Adrenal gland (tissue), 19 donors: ENCODE measurements around the gene ENDOV. TPM values are rescaled to one million over a fixed set of nuclear protein-coding genes. Genes with fewer than 3 reads are reported as not detected.

Experiments
- DNase-seq, 7 donors: peaks; one replicate each; pipeline ENCODE4 v3.0.0-alpha.2; 2019 to 2020
- H3K27ac ChIP-seq, 5 donors: fragments of 200-600 bp; sonication (generic) in 4 of 5; 1 replicate in 3 of 5; 2 replicates in 2 of 5; pipeline versions ENCODE4 v1.5.1 to v1.8.0; 2016 to 2020; ENCODE audit warnings: mild to moderate bottlenecking in 1 of 5
- H3K27me3 ChIP-seq: fragments of 200-600 bp; 2 replicates; pipeline ENCODE4 v1.8.0; 2021
- H3K36me3 ChIP-seq, 2 donors: fragments of 200-600 bp; replicated peaks in 1 of 2; 1 replicate in 1 of 2; 2 replicates in 1 of 2; pipeline versions ENCODE4 v1.5.1 to v1.8.0; 2018 to 2022
- H3K4me1 ChIP-seq, 2 donors: fragments of 200-600 bp; replicated peaks in 1 of 2; 1 replicate in 1 of 2; 2 replicates in 1 of 2; pipeline versions ENCODE4 v1.5.1 to v1.8.0; 2018 to 2021
- H3K4me3 ChIP-seq, 4 donors: fragments of 200-600 bp; sonication (generic) in 3 of 4; one replicate each; pipeline ENCODE4 v1.5.1; 2016 to 2018
- H3K9me3 ChIP-seq, 3 donors: fragments of 200-600 bp; sonication (generic) in 1 of 3; replicated peaks in 1 of 3; 1 replicate in 2 of 3; 2 replicates in 1 of 3; pipeline versions ENCODE4 v1.5.1 to v1.8.0; 2016 to 2021
- POLR2A ChIP-seq, 2 donors: fragments of 450-650 bp; IDR thresholded peaks; one replicate each; pipeline ENCODE4 v1.6.1; 2017; ENCODE audit warnings: antibody characterized with exemption in 2 of 2, mild to moderate bottlenecking in 2 of 2, moderate library complexity in 1 of 2
- WGBS, 4 donors: extraction: QIAGEN DNeasy Blood & Tissue Kit in 2 of 4; methylation state at CpG; one replicate each; pipeline versions ENCODE4 v1.1.5 to v1.1.7; 2013 to 2017; 5-methylcytosine and 5-hydroxymethylcytosine counted together
- intact Hi-C, 2 donors: fragments of 100-400 bp; cut with DNase I; formaldehyde crosslinking; loops; one replicate each; pipeline versions ENCODE4 v1.14.1 to v1.15.0; 2022 to 2023
- long read RNA-seq, 10 donors: library from polyadenylated mRNA in 3 of 10; unstranded in 2 of 10; stranded (forward) in 1 of 10; transcript quantifications; one replicate each; pipeline ENCODE4 v2.0.0 and lab custom pipeline, GENCODE V29; 2021 to 2026
- polyA plus RNA-seq, 3 donors: library from polyadenylated mRNA; stranded (reverse); fragments of 200-250 nt in 2 of 3; fragments of 350-450 nt in 1 of 3; fragmentation: Illumina TruSeq in 1 of 3; extraction: RNeasy Lipid Tissue Mini Kit (QIAGEN cat#74804) in 1 of 3; gene quantifications; one replicate each; pipeline ENCODE4 v1.2.3, GENCODE V29; 2013 to 2014
- total RNA-seq, 9 donors: library from RNA; depleted of rRNA in 4 of 9; stranded (reverse); fragments of >200 nt in 4 of 9; fragments of 120-200 nt in 1 of 9; fragmentation: NEBNext Ultra II Directional in 1 of 9; extraction: Animal tissue kit (Norgen Biotek cat#: 25700) in 1 of 9; gene quantifications; one replicate each; pipeline versions ENCODE4 v1.1.0 to v1.2.4, GENCODE V29; 2013 to 2023
- TF ChIP-seq, protein P1 (sequence below), 6 experiments: fragments of 450-650 bp in 4 of 6; fragments of 200-600 bp in 2 of 6; sonication (generic) in 1 of 6; IDR thresholded peaks; 1 replicate in 5 of 6; 2 replicates in 1 of 6; pipeline versions ENCODE4 v1.5.1 to v1.8.0; 2016 to 2021; ENCODE audit warnings: antibody characterized with exemption in 6 of 6, mild to moderate bottlenecking in 2 of 6, moderate library complexity in 1 of 6
- donor health status: healthy with polysubstance abuse.
- donor health status: Bipolar disorder and iron deficiency.
- donor health status: DM: yes; HTN: yes; CAD: no.
- donor health status: DM: no; HTN: no; CAD: no.
- donor health status: DM: no; HTN: no; CAD: no.
- donor health status: DM: yes; HTN: yes; CAD: no.

The ENDOV gene
- 10 to 100 TPM in 8 of 9 donors, 1 to 10 TPM in 1; 7.1 to 26.0 (median 18.0) TPM for total RNA-seq
- polyA plus RNA-seq = 10 to 100 TPM in 2 of 3 donors, 1 to 10 TPM in 1; 9.5 to 31.9 (median 24.5) TPM
- long read RNA-seq, donor 1, partial matches to known transcripts = 0 of 1 reads
- long read RNA-seq, donor 1, other reads (novel, unspliced or antisense) = 0 of 1 reads
- long read RNA-seq, donor 2, partial matches to known transcripts = 0 of 4 reads
- long read RNA-seq, donor 2, other reads (novel, unspliced or antisense) = 0 of 4 reads
- long read RNA-seq, donor 3, partial matches to known transcripts = 0 of 1 reads
- long read RNA-seq, donor 3, other reads (novel, unspliced or antisense) = 0 of 1 reads
- long read RNA-seq, donor 4, partial matches to known transcripts = 1 of 15 reads
- long read RNA-seq, donor 4, other reads (novel, unspliced or antisense) = 14 of 15 reads
- long read RNA-seq, donor 5, partial matches to known transcripts = 0 of 18 reads
- long read RNA-seq, donor 5, other reads (novel, unspliced or antisense) = 15 of 18 reads
- long read RNA-seq, donor 6, partial matches to known transcripts = 1 of 8 reads
- long read RNA-seq, donor 6, other reads (novel, unspliced or antisense) = 5 of 8 reads
- long read RNA-seq, donor 7, partial matches to known transcripts = 0 of 3 reads
- long read RNA-seq, donor 7, other reads (novel, unspliced or antisense) = 0 of 3 reads
- long read RNA-seq, donor 8, partial matches to known transcripts = 0 of 5 reads
- long read RNA-seq, donor 8, other reads (novel, unspliced or antisense) = 0 of 5 reads
- long read RNA-seq, donor 9, partial matches to known transcripts = 0 of 3 reads
- long read RNA-seq, donor 9, other reads (novel, unspliced or antisense) = 0 of 3 reads
- long read RNA-seq, donor 10, partial matches to known transcripts = 0 of 1 reads
- long read RNA-seq, donor 10, other reads (novel, unspliced or antisense) = 0 of 1 reads

- WGBS, 4 donors = 0 to 2% (median 0%) methylated on average over 40 to 97 of the region's 97 CpGs; no CpG with 5 or more reads in 1 of the 4 donors
Measured at GRCh38 chr17:80414803-80415625, at the start of gene ENDOV. Gene ENDOV (plus strand): TSS chr17:80415167. CDS start chr17:80415195, 28 bp downstream.

DNA sequence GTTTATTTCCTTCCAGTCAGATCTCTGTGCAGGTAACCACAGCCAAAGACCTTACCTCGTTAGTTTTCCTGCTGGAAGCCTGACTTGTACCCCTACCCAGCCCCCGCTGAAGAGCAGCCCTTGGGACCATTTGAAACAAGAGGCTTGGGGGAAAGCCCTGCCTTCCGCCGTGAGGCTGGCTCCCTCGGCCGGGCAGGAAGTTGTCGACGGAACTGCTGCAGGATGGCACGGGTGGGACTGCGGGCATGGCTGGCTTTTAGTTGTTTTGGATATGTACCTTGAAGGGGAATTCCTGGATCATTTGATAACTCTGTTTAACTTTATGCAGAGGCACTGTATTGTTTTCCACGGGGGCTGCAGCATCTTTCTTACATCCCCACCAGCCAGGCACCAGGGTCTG lies 49.0 kb upstream of the ENDOV start:
- peaks cover 0 to 97% of the 10 kb centered on the region in 2 donors for H3K36me3 ChIP-seq
- no peak for TF ChIP-seq POLR2A (IDR thresholded peaks at IDR 0.05)
- TF ChIP-seq, protein P1, sequence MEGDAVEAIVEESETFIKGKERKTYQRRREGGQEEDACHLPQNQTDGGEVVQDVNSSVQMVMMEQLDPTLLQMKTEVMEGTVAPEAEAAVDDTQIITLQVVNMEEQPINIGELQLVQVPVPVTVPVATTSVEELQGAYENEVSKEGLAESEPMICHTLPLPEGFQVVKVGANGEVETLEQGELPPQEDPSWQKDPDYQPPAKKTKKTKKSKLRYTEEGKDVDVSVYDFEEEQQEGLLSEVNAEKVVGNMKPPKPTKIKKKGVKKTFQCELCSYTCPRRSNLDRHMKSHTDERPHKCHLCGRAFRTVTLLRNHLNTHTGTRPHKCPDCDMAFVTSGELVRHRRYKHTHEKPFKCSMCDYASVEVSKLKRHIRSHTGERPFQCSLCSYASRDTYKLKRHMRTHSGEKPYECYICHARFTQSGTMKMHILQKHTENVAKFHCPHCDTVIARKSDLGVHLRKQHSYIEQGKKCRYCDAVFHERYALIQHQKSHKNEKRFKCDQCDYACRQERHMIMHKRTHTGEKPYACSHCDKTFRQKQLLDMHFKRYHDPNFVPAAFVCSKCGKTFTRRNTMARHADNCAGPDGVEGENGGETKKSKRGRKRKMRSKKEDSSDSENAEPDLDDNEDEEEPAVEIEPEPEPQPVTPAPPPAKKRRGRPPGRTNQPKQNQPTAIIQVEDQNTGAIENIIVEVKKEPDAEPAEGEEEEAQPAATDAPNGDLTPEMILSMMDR (IDR thresholded peaks at IDR 0.05) = no peak
- no peak for DNase-seq
- H3K27ac ChIP-seq = no peak overlapping the region
- no peaks in the 10 kb centered on the region for H3K9me3 ChIP-seq
- intact Hi-C loops = no loop called here
- WGBS, 4 donors = 83 to 94% (median 91%) methylated on average over 10 to 11 of the region's 11 CpGs
- no peak overlapping the region for H3K4me3 ChIP-seq
- H3K4me1 ChIP-seq = no peaks in the 10 kb centered on the region
- no peaks in the 10 kb centered on the region for H3K27me3 ChIP-seq

More at GRCh38 chr17:80414803-80415625, at the start of gene ENDOV:
- peaks cover 20 to 21% of the 10 kb centered on the region in 2 donors for H3K4me1 ChIP-seq
- H3K27ac ChIP-seq = peak within 1 kb of the TSS; percentile 90 to 98 (median 95)
- H3K27me3 ChIP-seq = no peaks in the 10 kb centered on the region
- no peaks in the 10 kb centered on the region for H3K9me3 ChIP-seq
- H3K4me3 ChIP-seq = peak within 1 kb of the TSS; percentile 32 to 76 (median 74)
- H3K36me3 ChIP-seq = peaks cover 0 to 6% of the 10 kb centered on the region in 2 donors
- TF ChIP-seq, protein P1 (IDR thresholded peaks at IDR 0.05) = no peak
- TF ChIP-seq POLR2A (IDR thresholded peaks at IDR 0.05) = peak; percentile 33 to 52
- peak; percentile 94 to 97 (median 96) for DNase-seq
- intact Hi-C loops = no loop called here

GRCh38 chr17:80367503-80367902 lies 47.5 kb upstream of the ENDOV start:
- DNase-seq = no peak
- TF ChIP-seq, protein P1 (IDR thresholded peaks at IDR 0.05) = no peak
- TF ChIP-seq POLR2A (IDR thresholded peaks at IDR 0.05) = no peak
- no peak overlapping the region for H3K4me3 ChIP-seq
- H3K9me3 ChIP-seq = no peaks in the 10 kb centered on the region
- no peaks in the 10 kb centered on the region for H3K27me3 ChIP-seq
- intact Hi-C loops = no loop called here
- WGBS, 4 donors = 85 to 90% (median 88%) methylated on average over 17 of the region's 17 CpGs
- no peaks in the 10 kb centered on the region for H3K4me1 ChIP-seq
- peaks cover 0 to 98% of the 10 kb centered on the region in 2 donors for H3K36me3 ChIP-seq
- H3K27ac ChIP-seq = no peak overlapping the region
